GM21515 (cell line): Measurements from ENCODE around the gene ID3.

Experiments
- ATAC-seq: cut with Tn5 transposase; IDR thresholded peaks from one replicate; pipeline ENCODE4 v1.9.1; 2021; ENCODE audit not compliant: unreplicated experiment

Gene ID3

DNA sequence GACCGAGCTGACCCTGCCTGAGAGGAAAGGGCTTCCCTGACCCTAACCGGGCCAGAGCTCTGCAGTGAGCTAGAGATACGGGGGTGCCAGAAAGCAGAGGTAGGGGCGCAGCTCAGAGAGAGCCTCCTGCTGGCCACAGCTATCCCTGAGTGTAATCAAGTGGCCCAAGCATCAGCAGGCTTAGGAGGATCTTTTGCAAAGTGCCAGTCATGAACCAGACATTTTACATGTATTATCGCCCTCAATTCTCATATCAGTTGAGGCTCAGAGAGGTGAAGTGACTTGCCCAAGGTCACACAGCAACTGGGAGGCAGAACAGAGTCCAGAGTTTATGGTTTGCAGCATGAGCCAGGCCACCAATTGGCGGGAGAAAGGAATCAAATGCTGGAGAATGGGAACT is 7.0 kb upstream of the ID3 start:
- no peak for ATAC-seq

DNA sequence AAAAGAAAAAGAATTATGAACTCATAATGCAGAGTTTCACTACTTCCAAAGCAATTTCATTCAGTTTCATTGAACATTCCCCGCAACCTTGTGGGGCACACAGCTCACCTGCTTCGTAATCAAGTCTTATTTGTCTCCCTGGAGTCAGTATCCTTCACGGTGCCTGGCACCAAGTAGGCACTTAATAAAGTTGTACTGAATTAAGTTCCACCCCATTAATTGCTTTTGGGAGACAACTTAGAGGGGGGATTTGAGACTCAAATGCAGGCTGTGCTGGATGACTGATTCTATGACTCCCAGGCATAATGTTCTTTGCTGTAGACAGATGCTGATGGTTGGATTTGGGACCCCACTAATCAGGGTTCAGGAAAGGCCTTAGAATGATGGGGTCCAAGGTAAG is 6.5 kb upstream of the ID3 start:
- no peak for ATAC-seq

DNA sequence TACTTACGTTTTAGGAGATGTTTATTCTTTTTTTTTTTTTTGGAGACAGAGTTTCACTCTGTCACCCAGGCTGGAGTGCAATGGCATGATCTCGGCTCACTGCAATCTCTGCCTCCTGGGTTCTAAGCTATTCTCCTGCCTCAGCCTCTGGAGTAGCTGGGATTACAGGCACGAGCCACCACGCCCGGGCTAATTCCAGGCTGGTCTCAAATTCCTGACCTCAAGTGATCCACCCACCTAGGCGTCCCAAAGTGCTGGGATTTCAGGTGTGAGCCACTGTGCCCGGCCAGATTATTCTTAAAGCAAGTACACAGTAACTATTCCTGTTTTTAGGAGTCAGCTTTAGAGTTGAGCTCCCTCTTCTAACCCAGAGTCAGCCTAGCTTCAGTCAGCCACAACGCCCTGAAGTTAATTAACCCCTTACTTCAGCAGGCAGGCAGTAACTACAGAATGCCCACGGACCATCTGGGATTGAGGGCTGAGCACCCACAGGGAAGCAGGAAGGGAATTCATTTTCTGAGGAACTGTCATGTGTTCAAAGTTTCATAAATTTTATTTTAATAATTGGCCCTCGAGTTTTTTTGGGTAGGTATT is 5.3 kb upstream of the ID3 start:
- no peak for ATAC-seq

DNA sequence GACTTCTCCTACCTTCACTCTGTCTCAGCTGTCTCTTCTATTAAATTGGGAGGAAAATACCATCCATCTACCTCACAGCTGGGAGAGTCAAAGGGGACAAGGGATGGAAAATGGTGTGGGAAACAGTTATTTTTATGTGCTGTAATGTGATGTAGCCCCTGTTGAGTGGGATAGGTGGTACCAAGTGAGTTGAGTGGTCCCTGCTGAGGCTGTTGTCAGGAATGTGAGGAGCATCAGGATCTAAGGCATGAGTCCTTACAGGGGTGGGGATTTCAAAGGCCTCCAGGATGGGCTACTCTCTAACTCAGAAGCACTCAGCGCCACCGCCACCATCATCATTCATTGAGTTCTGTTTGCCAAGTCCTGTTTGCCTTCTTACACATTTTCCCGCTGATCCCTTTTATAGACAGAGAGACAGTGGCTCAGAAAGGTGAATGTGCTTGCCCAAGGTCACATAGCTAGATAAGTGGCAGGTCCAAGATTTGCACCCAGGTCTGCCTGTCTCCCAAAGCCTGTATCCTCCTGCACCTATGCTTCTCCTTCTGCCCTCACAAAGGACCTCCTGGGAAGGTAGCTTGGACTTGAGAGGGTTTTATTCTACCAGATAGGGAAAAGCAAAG is 4.6 kb upstream of the ID3 start:
- no peak for ATAC-seq

DNA sequence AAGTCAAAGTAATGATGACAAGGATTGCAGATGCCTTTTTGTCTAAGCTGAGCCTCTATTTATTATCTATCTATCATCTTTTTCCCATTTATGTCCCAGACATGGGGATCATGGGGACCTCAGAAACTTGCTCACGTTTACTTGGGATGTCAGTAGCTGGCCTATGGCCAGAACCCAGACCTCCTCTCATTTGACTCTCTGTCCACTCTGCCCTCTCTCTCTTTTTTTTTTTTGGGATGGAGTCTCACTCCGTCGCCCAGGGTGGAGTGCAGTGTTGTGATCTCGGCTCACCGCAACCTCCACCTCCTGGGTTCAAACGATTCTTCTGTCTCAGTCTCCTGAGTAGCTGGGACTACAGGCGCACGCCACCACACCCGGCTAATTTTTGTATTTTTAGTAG is 3.7 kb upstream of the ID3 start:
- no peak for ATAC-seq

DNA sequence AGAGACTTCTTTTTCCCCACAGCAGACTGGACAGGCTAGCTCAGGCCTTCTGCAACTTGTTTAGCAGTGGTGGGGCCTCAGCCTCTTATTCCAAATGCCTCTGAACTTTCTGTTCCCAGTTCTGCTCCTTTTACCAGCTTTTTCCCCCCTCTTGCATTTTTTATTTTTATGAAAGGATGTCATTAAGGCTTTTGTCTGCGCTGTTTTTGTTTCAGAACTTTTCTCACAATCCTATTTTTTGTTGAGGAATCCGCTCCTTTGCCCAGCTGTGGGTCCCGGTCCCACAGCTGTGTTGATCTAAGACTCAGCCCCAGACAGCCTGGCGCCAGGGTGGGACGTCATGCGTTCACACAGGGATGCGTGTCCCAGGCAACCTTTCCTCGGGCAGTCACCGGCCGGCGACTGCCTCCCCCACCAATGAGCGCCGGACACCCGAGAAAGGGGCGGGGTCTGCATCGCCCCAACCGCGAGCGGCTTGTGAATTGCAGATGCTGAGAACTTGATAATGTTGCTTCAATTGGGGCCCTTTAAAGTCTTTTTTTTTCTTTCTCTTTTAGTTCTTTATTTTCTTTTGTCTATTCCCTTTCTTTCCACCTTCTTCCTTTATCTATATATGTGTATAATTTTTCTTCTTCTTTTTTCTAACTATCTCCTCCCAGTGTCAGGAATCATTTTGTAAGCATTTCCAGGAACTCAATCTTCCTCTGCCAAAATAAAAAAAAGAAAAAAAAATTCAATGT is 3.0 kb upstream of the ID3 start:
- no peak for ATAC-seq

DNA sequence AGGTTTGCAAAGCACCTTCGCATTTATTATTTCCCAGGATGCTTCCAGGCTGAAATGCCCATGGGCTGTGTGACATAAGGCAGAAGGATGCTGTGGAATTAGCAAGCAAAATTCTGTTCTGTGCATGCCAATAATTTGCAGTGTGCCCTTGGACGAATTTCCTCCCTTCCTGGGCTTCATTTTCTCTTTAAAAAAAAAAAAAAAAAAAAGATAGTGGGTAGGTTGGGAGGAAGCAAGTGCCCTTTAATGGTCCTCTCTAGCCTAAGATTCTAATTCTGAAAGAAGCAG is 2.5 kb upstream of the ID3 start:
- ATAC-seq: no peak

DNA sequence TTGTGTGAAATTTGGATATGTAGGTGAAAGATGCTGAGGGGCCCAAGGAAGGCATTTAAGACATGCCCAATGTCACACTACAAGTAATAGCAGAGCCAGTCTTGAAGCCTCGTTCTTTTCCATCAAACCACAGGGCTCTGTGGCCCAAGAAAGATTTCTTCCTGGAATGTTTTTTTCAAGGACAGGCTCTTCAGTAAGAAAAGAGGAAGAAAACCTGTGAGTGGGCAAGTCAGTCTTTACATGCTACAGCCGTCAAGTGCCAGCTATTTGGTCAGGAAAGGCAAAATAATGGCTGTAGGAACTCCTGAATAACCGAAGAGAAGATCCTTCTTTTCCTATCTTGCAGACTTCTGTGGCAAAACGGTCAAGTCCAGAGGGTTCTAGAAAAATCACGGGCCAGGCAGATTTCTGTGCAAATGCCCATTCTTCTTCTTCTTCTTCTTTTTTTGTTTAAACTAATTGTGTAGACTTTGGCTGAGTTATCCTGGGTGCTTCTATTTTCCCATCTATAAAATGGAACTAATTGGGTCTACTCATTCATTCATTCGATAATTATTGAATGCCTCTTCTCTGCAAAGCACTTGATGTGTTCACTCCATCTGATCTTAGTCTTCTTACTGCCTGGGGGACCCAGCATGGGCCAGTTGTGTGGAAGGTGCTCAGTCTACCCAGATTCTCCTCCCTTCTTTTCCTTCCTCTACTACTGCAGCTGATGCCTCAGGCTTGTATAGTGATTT is 1.9 kb upstream of the ID3 start:
- ATAC-seq: no peak

DNA sequence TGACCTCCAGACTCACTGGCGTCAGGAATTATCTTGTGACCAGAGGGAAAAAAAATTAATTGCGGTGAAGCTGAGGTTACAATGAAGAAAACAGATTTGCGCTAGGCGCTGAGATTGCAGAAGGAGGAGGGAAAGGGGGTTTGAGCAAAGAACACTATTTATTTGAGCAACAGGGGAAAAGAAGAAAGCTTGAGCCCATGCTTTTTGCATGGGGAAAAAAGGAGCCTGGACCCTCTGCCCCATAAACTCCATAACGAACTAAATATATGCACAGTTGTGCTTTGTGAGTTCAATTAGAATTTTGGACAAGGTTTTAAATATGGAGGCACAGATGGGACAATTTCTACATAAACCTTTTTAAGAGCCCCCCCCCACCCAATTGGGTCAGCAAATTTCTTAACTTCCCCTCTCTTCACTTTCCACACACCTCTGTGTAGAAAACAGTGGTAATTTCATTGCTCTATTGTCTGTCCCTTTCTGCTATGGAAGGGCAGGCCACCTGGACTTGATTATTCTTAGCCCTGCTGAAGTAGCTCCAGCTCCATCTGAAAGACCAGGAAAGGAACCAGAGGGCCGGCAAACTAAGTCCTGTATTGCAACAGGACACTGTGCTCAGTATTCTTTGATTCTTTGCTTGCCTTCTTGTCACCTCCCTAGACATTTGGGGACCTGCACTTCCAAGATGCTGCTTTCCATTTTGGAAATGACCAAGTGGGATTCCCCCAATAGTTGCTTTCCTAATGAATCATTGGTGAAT is 862 bp upstream of the ID3 start:
- no peak for ATAC-seq

DNA sequence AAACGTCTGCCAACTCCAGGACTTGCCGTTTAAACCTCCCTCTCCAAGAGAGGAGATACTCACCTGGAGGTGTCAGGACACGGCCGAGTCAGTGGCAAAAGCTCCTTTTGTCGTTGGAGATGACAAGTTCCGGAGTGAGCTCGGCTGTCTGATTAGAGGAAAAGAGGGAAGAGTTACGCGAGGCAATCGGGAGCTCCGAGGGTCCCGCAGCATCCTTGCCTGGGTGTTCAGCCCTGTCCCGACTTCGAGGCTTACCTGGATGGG is 497 bp downstream of the ID3 start:
- ATAC-seq: no peak

DNA sequence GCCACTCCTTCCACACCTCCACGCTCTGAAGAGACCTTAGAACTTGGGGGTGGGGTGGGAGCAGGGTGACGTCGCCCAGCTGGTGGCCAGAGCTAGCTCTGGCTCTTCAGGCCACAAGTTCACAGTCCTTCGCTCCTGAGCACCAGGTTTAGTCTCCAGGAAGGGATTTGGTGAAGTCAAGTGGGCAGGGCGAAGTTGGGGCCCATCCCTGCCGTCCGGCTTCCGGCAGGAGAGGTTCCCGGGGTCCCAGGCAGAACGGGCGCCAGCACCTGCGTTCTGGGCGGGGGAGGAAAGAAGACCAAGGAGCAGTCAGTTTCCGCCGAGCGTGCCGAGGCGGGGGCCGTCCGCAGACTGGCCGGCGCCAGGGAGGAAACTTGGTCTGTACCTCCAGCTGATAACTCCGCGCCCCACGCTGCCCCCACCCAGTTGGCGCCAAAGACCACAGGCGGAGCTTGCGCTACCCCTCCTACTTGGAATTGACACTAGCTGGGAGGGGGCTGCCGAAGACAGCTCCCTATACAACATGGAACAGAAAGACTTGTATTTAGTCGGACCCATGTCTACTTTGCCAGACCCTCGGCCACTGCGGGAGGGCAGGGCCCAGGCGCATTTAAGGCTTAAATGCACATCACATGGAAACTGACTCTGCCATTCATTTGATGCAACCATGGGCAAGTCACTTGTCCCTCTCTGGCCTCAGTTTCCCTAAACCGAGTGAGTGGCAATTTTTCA is 995 bp downstream of the ID3 start:
- no peak for ATAC-seq

DNA sequence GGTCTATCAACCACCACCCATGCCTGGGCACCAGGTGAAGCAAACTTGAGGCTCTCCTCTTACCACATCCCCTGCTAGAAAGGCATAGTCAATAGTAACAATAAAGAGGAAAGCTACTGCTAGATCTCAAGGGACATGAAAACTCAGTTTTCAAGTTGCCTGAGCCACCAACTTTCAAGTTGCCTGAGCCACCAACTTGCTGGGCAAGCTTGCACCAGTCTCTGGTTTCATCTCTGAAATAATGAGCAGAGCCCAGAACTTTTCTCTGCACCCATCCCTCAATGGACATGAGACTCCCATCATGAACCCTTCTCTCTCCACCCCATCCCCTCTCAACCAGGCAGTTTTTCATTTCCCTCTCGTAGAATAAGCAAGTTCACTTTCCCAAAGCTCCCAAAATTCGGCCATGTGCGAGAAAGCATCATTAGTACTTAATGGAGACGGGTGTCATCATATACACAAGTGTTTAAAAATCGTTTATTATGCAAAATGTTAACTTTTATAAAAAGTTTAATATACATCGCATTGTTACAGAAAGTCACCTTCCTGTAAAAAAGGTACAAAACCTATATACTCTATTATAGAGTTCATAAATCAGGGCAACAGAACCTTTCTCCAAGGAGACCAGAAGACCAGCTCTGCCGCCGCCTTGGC is 1.7 kb downstream of the ID3 start:
- ATAC-seq: no peak

DNA sequence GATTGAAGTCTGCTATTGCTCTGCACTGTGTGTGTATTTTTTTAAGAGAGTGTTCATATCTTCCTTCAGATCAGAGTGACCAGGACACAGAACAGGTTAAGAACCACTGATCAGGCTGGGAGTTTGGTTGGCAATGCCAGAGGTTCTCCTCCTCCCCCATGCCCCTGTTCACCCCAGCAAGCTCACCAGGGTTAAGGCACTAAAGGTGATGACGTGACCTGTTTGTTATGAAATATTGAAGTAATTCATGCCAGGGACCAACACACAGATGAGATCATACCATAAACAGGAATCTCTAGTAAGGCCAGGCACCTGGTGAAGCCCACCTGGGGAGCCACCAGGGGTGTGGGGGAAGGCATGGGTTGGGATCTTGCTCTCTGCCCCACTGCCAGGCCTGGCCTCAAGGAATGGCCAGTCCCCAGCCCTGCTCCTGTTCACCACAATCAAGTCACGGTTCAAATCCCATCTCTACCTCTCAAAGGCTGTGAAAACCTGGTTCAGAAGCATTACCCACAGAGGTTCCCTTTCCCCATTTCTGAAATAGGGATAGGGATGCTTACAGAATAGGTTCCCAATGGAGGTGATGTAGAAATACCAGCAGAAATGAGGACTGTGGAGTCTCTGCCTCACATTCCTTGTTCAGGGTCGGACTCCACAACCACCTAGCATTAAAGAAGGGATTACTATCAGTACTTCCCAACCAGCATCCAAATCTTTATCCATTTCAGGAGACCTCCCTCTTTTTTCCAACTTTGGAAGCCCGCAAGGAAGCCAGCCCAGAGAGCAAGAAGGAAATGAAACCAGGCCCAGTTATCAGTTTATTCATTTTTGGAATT is 2.4 kb downstream of the ID3 start:
- ATAC-seq: no peak

DNA sequence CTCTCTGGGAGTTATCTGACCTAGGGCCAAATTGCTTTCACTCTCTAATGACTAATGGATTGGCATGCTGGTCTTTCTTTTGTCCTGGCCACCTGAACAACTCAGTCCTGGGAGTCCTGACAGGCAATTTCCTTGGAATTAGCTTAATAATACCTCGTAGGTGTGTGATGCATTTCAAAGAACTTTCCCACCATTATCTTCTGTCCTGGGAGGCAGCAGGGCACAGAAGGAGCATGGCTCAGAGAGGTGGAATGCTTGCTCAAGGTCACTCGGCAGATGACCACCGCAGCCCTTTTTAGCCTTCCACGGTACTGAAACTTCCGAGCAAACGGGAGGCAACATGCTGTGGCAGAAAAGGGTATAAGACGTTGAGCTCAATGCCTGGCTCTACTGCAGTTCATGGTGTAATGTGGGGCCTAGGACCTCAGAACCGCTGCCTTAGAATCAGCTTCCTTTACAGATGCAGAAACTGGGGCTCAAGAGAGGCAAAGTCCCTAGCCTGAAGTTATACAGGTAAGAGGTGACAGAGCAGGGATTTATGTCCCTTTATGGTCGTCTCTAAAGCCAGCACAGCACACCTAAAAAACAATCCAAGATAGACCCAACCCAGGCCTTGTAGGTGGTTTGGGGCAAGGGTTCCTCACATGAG is 3.2 kb downstream of the ID3 start:
- no peak for ATAC-seq

DNA sequence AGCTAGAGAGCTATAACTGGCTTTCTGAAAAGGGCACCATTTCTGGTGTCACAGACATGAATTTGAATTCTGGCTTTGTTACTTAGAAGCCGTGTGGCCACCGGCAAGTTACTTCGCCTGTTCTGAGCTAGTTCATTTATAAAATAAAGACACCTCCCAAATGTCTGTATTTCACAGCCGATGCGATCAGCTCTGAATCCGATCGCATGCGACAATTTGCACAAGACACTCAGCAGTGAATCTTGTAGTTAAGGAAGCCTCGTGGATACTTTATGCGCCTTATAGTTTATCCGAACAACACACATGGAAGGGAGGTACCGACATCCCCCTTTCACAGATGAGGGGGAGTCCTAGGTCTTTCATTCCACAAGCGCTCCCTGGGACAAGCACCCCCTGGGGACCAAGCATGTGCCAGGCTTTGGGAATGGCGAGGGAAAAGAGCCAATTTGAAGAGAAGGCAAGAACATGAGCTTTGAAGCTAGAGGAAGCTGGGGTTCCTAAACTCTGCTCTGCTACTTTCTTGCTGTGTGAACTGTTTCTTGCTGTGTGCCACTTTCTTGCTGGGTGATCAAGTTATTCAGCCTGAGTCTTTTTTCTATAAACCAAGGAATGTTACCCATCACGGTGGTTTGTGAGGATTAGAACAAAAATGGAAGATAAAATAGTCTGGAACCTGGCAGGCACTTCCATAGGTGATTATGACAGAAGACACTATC is 3.9 kb downstream of the ID3 start:
- no peak for ATAC-seq

DNA sequence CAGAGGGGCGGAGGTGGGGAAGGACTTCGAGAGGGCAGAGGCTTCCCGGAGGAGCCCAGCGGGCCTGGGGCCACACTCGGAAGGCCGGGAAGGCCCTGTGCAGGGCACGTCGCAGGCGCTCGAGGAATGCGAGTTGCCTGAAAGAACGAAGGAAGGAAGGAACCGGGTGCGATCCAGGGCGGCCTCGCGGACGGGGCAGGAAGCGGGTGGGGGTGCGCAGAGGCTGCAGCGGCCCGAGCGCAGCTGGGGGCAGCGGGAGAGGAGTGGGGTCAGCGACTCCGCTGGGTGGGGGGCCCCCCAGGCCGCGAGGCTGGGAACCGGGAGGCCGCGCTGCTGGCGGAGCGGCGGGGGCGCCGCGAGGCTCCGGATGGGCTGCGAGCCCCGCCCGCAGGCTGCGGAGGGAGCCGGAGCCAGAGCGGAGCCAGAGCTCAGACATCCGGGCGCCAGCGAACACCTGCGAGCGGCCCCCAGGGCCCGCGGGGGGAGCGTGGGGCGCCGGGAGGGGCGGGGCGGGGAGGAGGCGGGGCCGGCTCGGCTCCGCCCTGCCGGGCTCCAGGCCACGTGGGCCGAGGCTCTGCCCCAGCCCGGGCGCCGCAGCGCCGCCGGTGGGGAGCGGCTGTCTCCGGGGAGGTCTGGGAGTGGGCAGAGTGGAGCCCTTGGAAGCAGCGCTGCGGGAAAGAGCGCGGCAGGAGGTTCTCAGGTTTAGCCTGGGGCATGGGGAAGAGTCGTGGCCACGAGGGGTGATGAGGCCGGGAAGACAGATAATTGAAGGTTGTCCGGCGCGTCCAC is 4.6 kb downstream of the ID3 start:
- peak; percentile 44 for ATAC-seq

DNA sequence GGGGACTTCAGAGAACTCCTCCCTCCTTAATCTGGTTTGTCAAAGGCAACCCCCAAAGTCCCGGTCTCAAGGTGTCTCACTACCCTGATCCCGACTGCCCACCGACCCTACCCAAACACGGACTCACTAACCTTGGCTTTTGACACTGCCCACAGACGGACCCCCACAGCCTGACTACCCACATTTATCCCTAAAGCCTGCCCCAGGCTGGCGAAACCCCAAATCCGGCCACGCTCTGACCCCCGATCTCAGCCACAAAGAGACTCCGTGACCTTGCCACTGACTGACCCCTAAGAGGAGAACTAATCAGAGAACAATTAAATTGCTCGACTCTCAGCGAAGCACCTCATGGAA is 5.2 kb downstream of the ID3 start:
- no peak for ATAC-seq
